ENCODE results near the gene ERGIC2.

GRCh38 chr12:29333178-29333577, 47.8 kb downstream of the ERGIC2 start:
- TF ChIP-seq, protein P1, sequence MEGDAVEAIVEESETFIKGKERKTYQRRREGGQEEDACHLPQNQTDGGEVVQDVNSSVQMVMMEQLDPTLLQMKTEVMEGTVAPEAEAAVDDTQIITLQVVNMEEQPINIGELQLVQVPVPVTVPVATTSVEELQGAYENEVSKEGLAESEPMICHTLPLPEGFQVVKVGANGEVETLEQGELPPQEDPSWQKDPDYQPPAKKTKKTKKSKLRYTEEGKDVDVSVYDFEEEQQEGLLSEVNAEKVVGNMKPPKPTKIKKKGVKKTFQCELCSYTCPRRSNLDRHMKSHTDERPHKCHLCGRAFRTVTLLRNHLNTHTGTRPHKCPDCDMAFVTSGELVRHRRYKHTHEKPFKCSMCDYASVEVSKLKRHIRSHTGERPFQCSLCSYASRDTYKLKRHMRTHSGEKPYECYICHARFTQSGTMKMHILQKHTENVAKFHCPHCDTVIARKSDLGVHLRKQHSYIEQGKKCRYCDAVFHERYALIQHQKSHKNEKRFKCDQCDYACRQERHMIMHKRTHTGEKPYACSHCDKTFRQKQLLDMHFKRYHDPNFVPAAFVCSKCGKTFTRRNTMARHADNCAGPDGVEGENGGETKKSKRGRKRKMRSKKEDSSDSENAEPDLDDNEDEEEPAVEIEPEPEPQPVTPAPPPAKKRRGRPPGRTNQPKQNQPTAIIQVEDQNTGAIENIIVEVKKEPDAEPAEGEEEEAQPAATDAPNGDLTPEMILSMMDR (IDR thresholded peaks at IDR 0.05 in 4 of 5, conservative IDR thresholded peaks at IDR 0.05 in 1 of 5): no peak
- TF ChIP-seq POLR2A (IDR thresholded peaks at IDR 0.05): no peak

Measured in gastrocnemius medialis (tissue), 4 donors.